DLD1 (cell line): ENCODE measurements around the gene CCDC90B.
"Not testable (repeated sequence)": the region's sequence is repeated elsewhere in the genome, so short reads cannot be mapped to it uniquely, and the experiment has no call there.

Experiments
- in situ Hi-C: cut with HindIII; loops from 2 replicates; pipeline ENCODE4 v1.10.0; 2017; ENCODE audit warnings: low sequenced_read_pairs

The CCDC90B gene

GRCh38 chr11:83285771-83286528, at the start of gene CCDC90B:
Gene CCDC90B, minus strand, starts transcription at chr11:83286367. Its CDS starts 395 bp downstream, at chr11:83285972.
- in situ Hi-C loops = no loop called here

DNA sequence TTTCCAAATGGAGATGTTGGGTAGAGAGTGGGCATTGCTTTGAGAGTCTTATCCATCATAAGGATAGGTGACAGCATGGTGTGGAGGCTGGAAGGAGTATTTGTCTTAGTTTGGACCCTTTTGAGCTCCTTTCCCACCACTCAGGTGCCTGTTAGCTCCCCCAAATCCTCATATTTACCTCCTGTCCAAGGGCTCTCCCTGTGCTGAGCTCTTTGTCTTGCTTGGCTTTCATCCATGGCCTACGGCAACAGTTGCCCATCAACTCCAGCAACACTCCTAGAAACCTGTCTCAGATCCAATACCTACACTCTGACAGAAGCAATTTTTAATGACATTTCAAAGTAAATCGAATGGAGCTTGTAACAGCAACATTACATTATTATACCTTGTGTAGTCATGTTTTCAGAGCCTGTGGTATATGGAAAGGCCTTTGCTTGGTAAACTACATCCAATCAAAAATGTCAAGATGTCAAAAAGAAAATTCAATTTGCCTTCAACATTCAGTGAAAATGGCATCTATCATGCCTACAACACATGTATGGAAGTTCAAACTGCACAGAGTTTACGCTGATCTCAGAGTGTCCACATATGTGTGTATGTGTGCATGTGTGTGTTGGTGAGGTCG, 49.4 kb upstream of the CCDC90B start:
- in situ Hi-C loops = no loop called here

- in situ Hi-C loops = no loop called here
These were observed 44.1 kb upstream of the CCDC90B start for GRCh38 chr11:83330303-83330702.

GRCh38 chr11:83326326-83326725, 40.2 kb upstream of the CCDC90B start:
- in situ Hi-C loops = no loop called here

DNA sequence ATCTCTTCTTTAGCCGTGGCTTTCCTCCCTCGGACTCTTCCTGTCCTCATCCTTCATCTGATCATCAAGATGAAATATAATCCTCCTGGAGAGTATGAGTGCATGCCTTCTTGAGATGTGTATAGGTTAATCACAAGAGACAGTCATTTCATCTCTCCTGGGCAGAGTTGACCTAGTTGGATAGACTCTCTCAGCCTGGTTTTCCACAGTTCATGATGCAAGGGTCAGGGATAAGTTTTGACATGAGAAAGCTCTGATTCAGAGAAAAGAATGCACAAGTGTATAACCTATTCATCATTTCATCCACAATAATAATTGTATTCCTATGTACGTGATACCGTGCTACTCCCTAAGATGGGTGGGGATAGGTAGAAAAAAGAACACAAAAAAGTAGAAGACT, 33.2 kb upstream of the CCDC90B start:
- in situ Hi-C loops = no loop called here

DNA sequence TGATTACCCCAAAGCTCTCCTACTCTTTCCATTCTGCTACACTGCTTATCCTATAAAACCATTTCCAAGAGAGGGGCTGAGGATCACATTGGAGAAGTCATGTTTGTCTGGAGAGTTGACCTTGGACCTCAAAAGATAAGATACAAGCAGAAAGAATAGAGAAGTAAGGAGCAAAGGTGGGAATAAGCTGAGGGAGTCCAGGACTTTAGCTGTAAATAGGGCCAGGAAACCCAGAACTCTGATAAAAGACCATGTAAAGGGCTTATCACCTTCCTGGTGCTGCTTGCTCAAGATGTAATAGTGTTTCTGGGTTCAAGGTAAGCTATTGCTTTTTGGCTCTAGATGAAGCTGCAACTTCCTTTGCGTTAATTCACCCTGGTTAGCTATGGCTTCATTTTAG, 32.8 kb upstream of the CCDC90B start:
- in situ Hi-C loops = no loop called here

DNA sequence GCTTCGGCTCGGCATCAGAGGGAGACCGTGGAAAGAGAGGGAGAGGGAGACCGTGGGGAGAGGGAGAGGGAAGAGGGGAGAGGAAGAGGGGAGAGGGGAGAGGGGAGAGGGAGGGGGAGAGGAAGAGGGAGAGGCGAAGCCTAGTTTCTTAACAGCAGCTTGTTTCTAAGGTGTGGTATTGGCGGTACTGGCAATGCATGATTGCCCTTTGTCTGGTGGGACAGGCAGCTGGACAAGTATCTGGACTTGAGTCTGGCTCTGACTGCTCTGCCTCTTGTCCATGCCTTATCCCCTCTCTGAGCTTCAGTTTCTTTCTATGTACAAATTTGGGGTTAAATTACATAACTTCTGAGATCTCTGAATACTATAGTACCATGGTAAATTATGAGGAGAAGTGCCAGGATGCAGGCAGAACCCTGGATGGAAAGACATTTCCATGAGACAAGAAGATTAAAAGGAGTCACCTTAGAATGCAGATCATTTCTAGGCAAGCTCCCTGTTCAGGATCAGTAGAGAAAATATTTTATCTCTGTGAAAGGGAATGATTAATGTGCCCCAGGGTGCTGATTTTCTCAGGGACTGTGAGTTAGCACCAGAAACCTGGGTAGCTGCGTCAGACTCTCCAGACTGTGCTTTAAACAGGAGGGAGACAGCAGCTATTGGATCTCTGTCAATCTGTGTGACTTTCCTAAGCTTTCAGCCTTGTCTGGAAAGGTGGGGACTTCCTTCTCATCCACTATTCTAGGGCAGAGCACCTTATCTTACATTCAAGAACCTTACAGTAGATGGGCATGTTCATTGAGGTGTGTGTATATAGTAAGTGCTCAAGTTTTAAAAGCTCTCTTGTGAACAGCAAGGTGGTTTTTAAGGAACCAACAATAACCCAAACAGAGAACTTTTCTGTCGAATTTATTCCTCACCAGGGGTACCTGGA, 31.9 kb upstream of the CCDC90B start:
- in situ Hi-C loops = no loop called here

GRCh38 chr11:83316897-83317268, 30.7 kb upstream of the CCDC90B start:
- in situ Hi-C loops = not testable (repeated sequence)

- in situ Hi-C loops = not testable (repeated sequence)
These were observed 30.2 kb upstream of the CCDC90B start for GRCh38 chr11:83316143-83316896.

GRCh38 chr11:83312430-83312829, 26.3 kb upstream of the CCDC90B start:
- in situ Hi-C loops = no loop called here

- in situ Hi-C loops = no loop called here
These were observed 25.5 kb upstream of the CCDC90B start for GRCh38 chr11:83311701-83312100.

GRCh38 chr11:83310718-83311117, 24.6 kb upstream of the CCDC90B start:
- in situ Hi-C loops = no loop called here

DNA sequence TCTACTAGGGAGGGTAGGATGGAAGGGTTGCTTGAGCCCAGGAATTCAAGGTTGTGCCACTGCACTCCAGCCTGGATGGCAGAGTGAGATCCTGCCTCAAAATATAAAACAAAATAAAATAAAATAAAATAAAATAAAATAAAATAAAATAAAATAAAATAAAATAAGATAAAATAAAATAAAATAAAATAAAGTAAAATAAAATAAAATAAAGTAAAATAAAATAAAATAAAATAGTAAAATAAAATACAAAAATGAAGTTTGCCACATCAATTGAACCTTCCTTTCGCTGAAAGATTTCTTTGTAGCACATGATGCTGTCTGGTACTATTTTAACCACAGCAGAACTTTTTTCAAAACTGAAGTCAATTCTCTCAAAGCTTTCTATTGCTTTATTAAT, 22.4 kb upstream of the CCDC90B start:
- in situ Hi-C loops = not testable (repeated sequence)

DNA sequence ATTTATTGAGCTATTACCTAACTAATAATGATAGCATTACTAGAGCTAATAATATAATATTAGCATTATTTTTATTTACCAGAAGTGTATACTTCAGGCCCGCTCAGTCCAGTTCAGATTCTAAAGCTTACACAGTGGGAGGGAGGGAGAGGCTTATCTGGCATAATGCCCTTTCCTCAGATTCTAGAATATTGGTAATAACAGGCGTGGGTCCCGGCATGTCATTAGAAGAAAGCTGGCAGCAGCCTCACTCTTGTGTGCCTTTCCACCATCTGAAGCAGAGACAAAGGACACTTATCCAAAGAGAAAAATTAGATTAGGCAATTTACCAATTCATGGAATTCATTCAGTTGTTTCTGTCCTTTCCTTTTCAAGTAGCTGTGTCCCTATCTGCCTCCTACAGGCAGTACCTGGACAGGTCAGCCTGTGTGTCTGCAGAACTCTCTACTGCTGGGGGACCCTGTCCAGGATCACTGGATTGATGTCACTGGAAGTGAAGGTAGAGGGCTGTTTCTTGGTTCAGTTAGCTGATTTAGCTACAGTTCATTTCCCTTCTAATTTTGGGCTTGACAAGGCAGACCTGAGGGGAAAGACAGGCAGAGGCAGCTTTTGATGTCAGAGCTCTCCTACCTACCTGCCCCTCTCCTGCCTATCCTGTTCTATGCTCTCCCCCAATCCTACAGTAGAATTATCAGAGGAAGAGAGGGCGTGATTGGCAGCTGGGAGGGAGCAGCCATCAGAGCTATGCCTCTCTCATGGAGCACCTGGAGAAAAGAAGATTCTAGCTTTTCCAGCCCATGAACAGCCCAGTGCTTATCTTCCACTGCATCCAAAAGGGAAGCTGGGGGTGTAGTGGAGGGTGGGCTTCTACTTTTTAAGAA, 20.3 kb upstream of the CCDC90B start:
- in situ Hi-C loops = no loop called here

GRCh38 chr11:83303316-83303715, 17.1 kb upstream of the CCDC90B start:
- in situ Hi-C loops = no loop called here

GRCh38 chr11:83302151-83302550, 16.0 kb upstream of the CCDC90B start:
- in situ Hi-C loops = no loop called here

DNA sequence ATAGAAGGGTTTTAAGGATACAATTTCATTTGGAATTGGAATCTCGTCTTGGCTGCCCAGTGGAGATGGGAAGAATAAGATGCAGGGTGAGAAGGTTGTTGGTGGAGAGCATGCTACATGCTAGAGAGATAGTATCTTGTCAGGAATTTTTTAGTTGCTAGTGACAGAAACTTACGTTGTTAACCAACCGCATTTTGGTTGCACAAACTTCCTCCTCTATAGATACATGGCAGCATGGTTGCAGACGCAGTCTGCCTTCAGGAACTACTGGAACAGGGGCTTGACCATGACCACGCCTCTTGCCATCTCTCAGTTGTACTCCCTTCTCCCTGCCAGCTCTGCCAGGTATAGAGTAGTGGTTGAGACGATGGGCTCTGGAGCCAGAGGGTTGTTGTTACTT, 13.5 kb upstream of the CCDC90B start:
- in situ Hi-C loops = no loop called here

DNA sequence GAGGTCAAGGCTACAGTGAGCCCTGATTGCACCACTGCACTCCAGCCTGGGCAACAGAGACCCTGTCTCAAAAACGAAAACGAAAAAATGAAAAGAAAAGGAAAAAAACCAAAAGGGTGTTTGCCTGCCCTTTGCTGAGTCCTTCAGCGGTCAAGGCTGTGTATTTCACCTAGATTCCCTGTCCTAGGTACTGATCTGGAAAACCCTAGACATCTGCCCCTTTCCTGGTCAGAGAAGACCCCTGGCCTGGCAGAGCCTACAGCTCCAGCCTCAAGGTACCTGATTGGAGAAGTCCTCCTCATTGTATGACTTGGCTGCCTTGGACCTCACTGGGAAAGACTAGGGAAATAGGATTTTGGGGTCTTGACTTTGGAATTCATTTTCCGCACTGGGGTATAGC, 8.0 kb upstream of the CCDC90B start:
- in situ Hi-C loops = no loop called here

- in situ Hi-C loops = no loop called here
These were observed 7.2 kb upstream of the CCDC90B start for GRCh38 chr11:83293457-83293774.
